Erythroblast (primary cell): ENCODE measurements around the gene IL3.

Experiments
- GATA1 ChIP-seq: IDR thresholded peaks from 2 replicates; pipeline ENCODE4 v1.6.1; 2011; ENCODE audit warnings: low read depth, mild to moderate bottlenecking, control low read depth, low read length, moderate library complexity
- POLR2A ChIP-seq: IDR thresholded peaks from 2 replicates; pipeline ENCODE4 v1.6.1; 2011; ENCODE audit warnings: mild to moderate bottlenecking, low read length

- TF ChIP-seq POLR2A (no peak), GATA1 (no peak)
Measured at GRCh38 chr5:132029609-132030330, 30.7 kb upstream of the IL3 start.
